Keratinocyte (primary cell): ENCODE results near the gene MSI2. TPM values are rescaled to one million over a fixed set of nuclear protein-coding genes. Genes with fewer than 3 reads are reported as not detected.

ENCODE experiments used
- DNase-seq: peaks from one replicate; pipeline ENCODE4 v3.0.0-alpha.2; 2011; ENCODE audit warnings: low read depth, missing footprints, low spot score
- FAIRE-seq: peaks from 2 replicates; lab custom pipeline; 2011; peaks lifted over from hg19 to GRCh38; lab: Jason Lieb, UNC
- H2AFZ ChIP-seq: 2 replicates; pipeline ENCODE4 v1.6.0; 2012; ENCODE audit warnings: low read length, control low read depth, inconsistent platforms; ENCODE audit not compliant: control insufficient read depth
- H3K27ac ChIP-seq: 2 replicates; pipeline ENCODE4 v1.5.1; 2011; ENCODE audit warnings: low read length; ENCODE audit not compliant: control insufficient read depth, insufficient read depth
- H3K27me3 ChIP-seq: 3 replicates; pipeline ENCODE4 v1.6.0; 2011; ENCODE audit warnings: low read length; ENCODE audit not compliant: control insufficient read depth, insufficient read depth; ENCODE audit errors: extremely low read depth
- H3K36me3 ChIP-seq, 2 experiments: 2 replicates in 1 of 2; 3 replicates in 1 of 2; pipeline ENCODE4 v1.5.1; 2011; ENCODE audit warnings: low read length in 2 of 2, mild to moderate bottlenecking in 1 of 2; ENCODE audit not compliant: control insufficient read depth in 2 of 2, insufficient read depth in 2 of 2; ENCODE audit errors: extremely low read depth in 1 of 2
- H3K4me1 ChIP-seq: 3 replicates; pipeline ENCODE4 v1.5.1; 2011; ENCODE audit warnings: low read length; ENCODE audit not compliant: control insufficient read depth, insufficient read depth; ENCODE audit errors: extremely low read depth
- H3K4me2 ChIP-seq: 3 replicates; pipeline ENCODE4 v1.6.0; 2011; ENCODE audit warnings: low read depth, low read length; ENCODE audit not compliant: control insufficient read depth, insufficient read depth; ENCODE audit errors: extremely low read depth
- H3K4me3 ChIP-seq, 3 experiments: fragments of 200-600 bp in 1 of 3; sonication (generic) in 1 of 3; 2 replicates in 2 of 3; 3 replicates in 1 of 3; pipeline ENCODE4 v1.5.1; 2011 to 2016; ENCODE audit warnings: low read length in 3 of 3, mild to moderate bottlenecking in 3 of 3, control low read depth in 2 of 3, inconsistent platforms in 1 of 3, low read depth in 1 of 3, mixed read lengths in 1 of 3, mixed run types in 1 of 3, moderate library complexity in 1 of 3; ENCODE audit not compliant: control insufficient read depth in 2 of 3, insufficient read depth in 2 of 3; ENCODE audit errors: extremely low read depth in 1 of 3
- H3K79me2 ChIP-seq: 2 replicates; pipeline ENCODE4 v1.6.0; 2012; ENCODE audit warnings: low read length; ENCODE audit not compliant: control insufficient read depth, insufficient read depth
- H3K9ac ChIP-seq: 3 replicates; pipeline ENCODE4 v1.6.0; 2011; ENCODE audit warnings: low read length; ENCODE audit not compliant: control insufficient read depth, insufficient read depth; ENCODE audit errors: extremely low read depth
- H3K9me1 ChIP-seq: 3 replicates; pipeline ENCODE4 v1.6.0; 2011; ENCODE audit warnings: low read length; ENCODE audit not compliant: control insufficient read depth, insufficient read depth; ENCODE audit errors: extremely low read depth
- H3K9me3 ChIP-seq: 2 replicates; pipeline ENCODE4 v1.5.1; 2012; ENCODE audit warnings: low read depth, low read length; ENCODE audit not compliant: control insufficient read depth
- H4K20me1 ChIP-seq: 3 replicates; pipeline ENCODE4 v1.6.0; 2011; ENCODE audit warnings: low read length; ENCODE audit not compliant: control insufficient read depth, insufficient read depth; ENCODE audit errors: extremely low read depth
- EZH2 ChIP-seq: IDR thresholded peaks from one replicate; pipeline ENCODE4 v1.6.1; 2012; ENCODE audit warnings: inconsistent platforms, mild to moderate bottlenecking, low read length, moderate library complexity
- dilution Hi-C: fragments of 300-500 bp; cut with MboI; formaldehyde crosslinking; loops from one replicate; pipeline ENCODE4 v1.7.0; 2020; ENCODE audit warnings: low sequenced_read_pairs; ENCODE audit not compliant: extremely low pct_ligation_motif_present
- polyA plus RNA-seq, 5 experiments: library from polyadenylated mRNA; depleted of rRNA in 3 of 5; stranded (reverse) in 3 of 5; stranded (forward) in 1 of 5; unstranded in 1 of 5; fragments of >200 nt; gene quantifications; 1 replicate in 1 of 5; 2 replicates in 3 of 5; 3 replicates in 1 of 5; pipeline versions ENCODE4 v1.2.1 to v1.2.3, GENCODE V29; 2011 to 2012; ENCODE audit warnings: missing spikeins in 2 of 5, low read depth in 1 of 5, low replicate concordance in 1 of 5
- TF ChIP-seq, protein P1 (sequence below), 3 experiments: IDR thresholded peaks in 1 of 3; conservative IDR thresholded peaks in 1 of 3; optimal IDR thresholded peaks in 1 of 3; 2 replicates in 2 of 3; 3 replicates in 1 of 3; pipeline versions ENCODE3 to v1.5.1; 2011; ENCODE audit warnings: low read length in 3 of 3, mild to moderate bottlenecking in 3 of 3, moderate library complexity in 2 of 3, control low read depth in 1 of 3, inconsistent platforms in 1 of 3; ENCODE audit not compliant: insufficient read depth in 2 of 3; ENCODE audit errors: extremely low read depth in 1 of 3

The MSI2 gene
- polyA plus RNA-seq, 1 donor (not counting 4 experiments of a cell fraction or from before 2014, with no cell fraction given) = 22.3 TPM

DNA sequence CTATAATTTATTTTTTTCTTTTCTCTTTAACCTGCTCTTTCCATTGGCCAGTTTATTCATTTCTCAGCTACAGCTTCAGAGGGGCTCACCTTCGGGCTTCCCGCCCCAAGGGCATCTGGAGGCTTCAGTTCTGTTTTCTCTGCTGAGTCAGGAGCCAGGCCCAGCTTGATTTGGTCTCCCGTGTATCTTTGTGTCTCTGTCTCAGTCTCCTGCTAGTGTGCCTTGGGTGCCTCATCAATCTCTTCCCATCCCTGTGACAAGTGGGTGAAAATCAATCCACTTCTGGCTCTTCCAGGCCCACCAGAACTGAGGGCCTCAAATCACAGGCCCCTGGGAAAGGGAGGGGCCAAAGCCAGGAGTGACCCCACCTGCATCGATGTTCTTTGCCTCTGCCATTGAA, 416.6 kb downstream of the MSI2 start:
- no peak overlapping the region for H3K4me2 ChIP-seq
- H3K27ac ChIP-seq = no peak overlapping the region
- H3K36me3 ChIP-seq = peaks cover 0 to 2% of the 10 kb centered on the region in 2 experiments
- TF ChIP-seq EZH2 = no peak
- TF ChIP-seq, protein P1, sequence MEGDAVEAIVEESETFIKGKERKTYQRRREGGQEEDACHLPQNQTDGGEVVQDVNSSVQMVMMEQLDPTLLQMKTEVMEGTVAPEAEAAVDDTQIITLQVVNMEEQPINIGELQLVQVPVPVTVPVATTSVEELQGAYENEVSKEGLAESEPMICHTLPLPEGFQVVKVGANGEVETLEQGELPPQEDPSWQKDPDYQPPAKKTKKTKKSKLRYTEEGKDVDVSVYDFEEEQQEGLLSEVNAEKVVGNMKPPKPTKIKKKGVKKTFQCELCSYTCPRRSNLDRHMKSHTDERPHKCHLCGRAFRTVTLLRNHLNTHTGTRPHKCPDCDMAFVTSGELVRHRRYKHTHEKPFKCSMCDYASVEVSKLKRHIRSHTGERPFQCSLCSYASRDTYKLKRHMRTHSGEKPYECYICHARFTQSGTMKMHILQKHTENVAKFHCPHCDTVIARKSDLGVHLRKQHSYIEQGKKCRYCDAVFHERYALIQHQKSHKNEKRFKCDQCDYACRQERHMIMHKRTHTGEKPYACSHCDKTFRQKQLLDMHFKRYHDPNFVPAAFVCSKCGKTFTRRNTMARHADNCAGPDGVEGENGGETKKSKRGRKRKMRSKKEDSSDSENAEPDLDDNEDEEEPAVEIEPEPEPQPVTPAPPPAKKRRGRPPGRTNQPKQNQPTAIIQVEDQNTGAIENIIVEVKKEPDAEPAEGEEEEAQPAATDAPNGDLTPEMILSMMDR (optimal IDR thresholded peaks at IDR 0.05 in 1 of 3, IDR thresholded peaks at IDR 0.05 in 1 of 3, conservative IDR thresholded peaks at IDR 0.05 in 1 of 3; ENCODE audit: extremely low read depth in 1 of 3, insufficient read depth in 2 of 3, low read length in 3 of 3) = no peak
- H3K9ac ChIP-seq = no peak overlapping the region
- FAIRE-seq = no peak
- no peaks in the 10 kb centered on the region for H3K9me1 ChIP-seq
- no peaks in the 10 kb centered on the region for H3K9me3 ChIP-seq
- DNase-seq = no peak
- H3K4me1 ChIP-seq = peaks cover 31% of the 10 kb centered on the region
- H3K27me3 ChIP-seq = no peaks in the 10 kb centered on the region
- H4K20me1 ChIP-seq = no peaks in the 10 kb centered on the region
- dilution Hi-C loops = no loop called here
- H3K4me3 ChIP-seq = no peak overlapping the region
- no peaks in the 10 kb centered on the region for H3K79me2 ChIP-seq
- no peak overlapping the region for H2AFZ ChIP-seq

DNA sequence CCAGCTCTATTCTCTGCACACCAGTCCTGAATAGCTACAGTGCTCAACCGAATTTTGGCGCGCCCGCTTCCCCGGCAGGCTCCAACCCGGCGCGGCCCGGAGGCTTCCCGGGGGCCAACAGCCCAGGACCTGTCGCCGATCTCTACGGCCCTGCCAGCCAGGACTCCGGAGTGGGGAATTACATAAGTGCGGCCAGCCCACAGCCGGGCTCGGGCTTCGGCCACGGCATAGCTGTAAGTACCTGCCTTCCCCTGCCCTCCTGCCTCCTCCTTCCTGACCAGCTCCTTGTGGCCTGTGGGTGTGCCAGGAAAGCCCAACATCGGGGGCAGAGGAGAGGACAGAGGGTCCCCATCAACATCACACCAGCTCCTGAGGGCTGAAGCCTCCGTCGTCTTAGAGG, 418.6 kb downstream of the MSI2 start:
- Histone ChIP-seq H3K27ac (no peak overlapping the region), H3K9ac (no peak overlapping the region), H3K9me3 (no peaks in the 10 kb centered on the region), H3K27me3 (no peaks in the 10 kb centered on the region), H3K4me1 (peaks cover 31% of the 10 kb centered on the region), H3K36me3 (peaks cover 0 to 2% of the 10 kb centered on the region in 2 experiments), H3K4me2 (no peak overlapping the region), H3K9me1 (no peaks in the 10 kb centered on the region), H3K79me2 (no peaks in the 10 kb centered on the region), H4K20me1 (no peaks in the 10 kb centered on the region), H2AFZ (no peak overlapping the region), H3K4me3 (no peak overlapping the region)
- no peak for FAIRE-seq
- TF ChIP-seq, protein P1 (optimal IDR thresholded peaks at IDR 0.05 in 1 of 3, IDR thresholded peaks at IDR 0.05 in 1 of 3, conservative IDR thresholded peaks at IDR 0.05 in 1 of 3; ENCODE audit: extremely low read depth in 1 of 3, insufficient read depth in 2 of 3, low read length in 3 of 3) = no peak
- TF ChIP-seq EZH2 = no peak
- DNase-seq = no peak
- dilution Hi-C loops = no loop called here
